HG03575 (cell line): Measurements from ENCODE around the gene CMTM1.
"Not testable (repeated sequence)": the region's sequence is repeated elsewhere in the genome, so short reads cannot be mapped to it uniquely, and the experiment has no call there.

ENCODE experiments used
- ATAC-seq: cut with Tn5 transposase; IDR thresholded peaks from one replicate; pipeline ENCODE4 v1.9.1; 2021; ENCODE audit not compliant: unreplicated experiment, insufficient number of reproducible peaks, low FRiP score; ENCODE audit errors: extremely low read depth

Gene CMTM1

DNA sequence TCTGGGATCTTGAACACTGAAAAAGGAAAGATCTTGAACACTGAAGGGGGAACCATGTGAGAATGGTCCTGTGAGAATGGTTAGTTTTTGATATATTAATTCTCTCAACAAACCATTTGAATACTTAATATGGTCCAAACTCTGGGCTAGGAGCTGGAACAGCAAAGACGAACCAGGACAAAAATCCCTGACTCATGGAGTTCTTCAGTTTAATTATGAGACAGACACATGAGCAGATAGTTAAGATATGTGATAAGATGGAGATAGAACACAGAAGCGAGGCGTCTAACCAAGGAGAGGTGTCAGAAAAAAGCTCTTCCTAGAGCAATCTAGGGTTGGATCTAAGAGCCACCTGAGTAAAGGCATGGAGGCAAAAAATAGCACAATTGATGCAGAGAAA lies 12.2 kb upstream of the CMTM1 start:
- ATAC-seq, result no peak

DNA sequence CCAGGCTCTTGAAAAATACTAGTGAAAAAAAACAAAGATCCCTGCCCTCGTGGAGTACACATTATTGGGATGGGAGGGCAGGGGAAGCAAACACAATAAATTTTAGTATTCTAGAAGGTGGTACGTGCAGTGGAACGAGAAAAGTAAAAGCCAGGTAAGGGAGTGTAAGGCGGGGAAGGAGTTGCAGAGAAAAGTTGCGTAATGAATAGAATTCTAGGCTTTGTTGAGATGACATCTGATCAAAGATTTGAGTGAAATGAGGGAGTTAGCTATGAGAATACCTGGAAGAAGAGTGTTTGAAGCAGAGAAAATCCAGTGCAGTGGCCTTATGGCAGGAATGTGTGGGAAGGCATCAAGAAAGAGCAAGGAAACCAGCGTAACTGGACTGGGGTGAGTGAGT lies 11.7 kb upstream of the CMTM1 start:
- ATAC-seq, result no peak

DNA sequence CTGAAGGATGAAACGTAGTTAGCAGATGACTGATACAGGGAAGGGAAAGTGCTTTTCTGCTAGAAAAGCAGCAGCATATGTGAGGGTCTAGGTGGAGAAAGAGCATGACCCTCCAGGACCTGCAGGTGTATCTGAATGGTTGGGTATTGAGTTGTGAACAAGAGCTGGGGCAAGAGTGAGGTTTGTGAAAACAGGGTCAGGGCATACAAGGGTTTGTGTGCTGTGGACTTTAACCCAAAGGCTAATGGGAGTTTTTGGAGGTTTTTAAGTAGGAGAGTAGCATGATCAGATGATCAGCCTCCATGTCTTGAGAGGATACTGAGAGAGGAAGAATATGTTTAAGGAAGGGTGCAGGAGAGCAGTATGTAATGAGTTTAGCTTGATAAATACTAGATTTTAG lies 6.1 kb upstream of the CMTM1 start:
- no peak for ATAC-seq

DNA sequence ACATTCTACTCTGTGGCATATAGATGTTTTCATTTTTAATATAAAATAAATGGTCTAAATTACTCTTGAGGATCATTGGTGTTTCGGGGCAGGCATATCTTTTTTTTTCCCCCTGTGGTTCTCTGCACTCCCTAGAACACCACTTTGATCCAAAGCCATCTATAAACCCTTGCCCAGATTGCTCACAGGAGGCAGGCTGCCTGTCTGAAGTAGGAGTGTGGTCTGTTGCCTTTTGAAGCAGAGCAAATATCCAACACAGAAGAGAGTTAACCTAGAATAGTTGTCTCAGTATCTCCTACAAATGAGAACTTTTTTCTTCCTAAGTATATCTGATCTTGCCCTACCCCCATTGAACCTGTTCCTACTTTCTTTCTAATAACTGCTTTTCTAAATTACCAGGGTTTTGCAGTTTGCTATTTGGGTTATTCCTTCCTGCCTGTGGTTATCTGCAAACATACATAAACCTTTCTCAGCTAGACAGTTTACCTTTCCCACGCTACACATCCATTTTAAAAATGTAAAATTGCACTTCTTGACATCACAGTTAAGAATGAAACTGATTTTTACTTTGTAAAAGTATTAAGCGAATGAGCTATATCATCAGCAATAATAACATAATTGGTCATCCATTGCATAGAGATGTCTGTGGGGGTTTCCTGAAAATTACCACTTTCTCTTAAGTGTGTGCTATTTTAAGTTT lies 4.7 kb upstream of the CMTM1 start:
- no peak for ATAC-seq

DNA sequence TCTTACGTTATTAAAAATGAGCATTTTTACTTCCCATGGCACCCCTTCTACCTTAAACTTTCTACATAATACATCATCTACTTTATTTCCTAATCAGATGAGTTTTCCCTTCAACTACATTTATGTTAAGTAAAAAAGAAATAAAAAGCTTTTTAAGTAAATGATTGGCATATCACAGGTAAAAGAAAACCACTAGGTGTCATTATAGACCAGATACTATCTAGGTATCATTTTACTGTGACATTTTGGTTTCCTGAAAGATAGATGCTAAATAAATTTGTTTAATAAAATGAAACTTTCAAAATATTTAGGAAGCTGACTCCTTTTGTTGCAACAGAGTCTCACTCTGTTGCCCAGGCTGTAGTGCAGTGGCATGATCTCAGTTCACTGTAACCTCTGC lies 3.8 kb upstream of the CMTM1 start:
- no peak for ATAC-seq

DNA sequence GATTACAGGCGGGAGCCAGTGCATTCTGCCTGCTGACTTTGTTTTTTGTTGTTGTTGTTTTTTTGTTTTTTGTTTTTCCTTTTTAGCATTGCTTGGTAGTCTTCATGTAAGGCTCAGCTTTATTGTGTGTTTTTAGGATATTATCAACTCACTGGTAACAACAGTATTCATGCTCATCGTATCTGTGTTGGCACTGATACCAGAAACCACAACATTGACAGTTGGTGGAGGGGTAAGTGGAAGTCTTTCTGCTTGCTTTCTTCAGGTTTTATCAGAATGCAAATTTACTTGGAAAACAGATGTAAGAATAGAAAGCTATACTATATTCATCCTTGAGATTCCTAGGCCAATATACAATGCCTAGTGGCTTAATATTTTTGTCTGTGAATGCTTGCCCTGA lies 3.3 kb upstream of the CMTM1 start:
- ATAC-seq, result no peak

DNA sequence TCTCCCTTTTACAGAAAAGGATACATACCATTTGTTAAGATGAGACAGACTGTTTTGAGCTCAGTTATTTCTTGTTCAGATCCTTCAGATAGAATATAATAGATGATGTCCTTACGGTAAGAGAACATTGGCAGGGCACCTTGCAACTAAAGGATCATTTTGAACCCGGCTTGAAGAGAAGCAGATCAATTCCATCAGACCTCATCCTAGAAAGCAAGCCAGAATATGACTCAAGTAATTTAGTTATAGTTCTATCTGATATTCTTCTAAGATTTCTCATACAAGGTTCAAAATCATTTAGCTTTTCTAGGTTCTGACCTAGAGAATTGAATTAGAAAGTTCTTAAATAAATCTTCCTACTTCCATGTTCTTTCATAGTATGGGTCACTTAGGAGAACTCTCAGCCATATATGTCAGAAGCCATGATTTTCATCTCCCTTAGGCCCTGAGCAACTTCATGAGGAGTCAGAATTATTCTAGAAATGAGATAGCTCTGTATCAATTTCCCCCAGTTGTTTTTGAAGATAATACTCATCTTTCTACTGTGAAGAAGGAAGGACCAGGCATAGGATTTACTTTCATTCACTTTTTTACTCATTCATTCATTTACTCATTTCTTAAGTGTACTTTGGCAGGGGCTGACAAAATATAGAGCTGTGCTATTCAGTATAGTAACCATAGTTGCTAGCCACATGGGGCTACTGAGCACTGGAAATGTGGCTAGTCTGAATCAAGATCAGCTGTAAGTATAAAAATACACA lies 2.5 kb upstream of the CMTM1 start:
- no peak for ATAC-seq

DNA sequence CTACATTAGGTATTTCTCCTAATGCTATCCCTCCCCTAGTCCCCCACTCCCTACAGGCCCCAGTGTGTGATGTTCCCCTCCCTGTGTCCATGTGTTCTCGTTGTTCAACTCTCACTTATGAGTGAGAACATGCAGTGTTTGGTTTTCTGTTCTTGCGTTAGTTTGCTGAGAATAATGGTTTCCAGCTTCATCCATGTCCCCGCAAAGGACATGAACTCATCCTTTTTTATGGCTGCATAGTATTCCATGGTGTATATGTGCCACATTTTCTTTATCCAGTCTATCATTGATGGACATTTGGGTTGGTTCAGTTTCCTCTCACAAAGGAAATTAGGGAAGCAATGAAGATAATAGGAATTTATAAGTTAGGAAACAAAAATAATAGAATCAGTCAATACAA lies 1.0 kb downstream of the CMTM1 start:
- ATAC-seq, result not testable (repeated sequence)

DNA sequence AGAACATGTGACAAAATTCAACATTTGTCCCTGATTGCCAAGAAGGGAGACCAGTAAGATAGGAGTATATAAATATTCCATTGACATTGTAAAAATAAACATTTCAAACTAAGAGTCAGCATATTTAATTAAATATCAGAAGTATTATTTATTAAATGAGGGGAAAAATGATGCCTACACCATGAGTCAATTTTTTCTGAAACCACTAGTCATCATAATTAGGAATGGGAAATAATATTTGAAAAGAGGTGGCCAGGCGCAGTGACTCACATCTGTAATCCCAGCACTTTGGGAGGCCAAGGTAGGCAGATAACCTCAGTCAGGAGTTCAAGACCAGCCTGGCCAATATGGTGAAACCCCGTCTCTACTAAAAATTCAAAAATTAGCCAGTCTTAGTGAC lies 2.1 kb downstream of the CMTM1 start:
- ATAC-seq, result no peak

DNA sequence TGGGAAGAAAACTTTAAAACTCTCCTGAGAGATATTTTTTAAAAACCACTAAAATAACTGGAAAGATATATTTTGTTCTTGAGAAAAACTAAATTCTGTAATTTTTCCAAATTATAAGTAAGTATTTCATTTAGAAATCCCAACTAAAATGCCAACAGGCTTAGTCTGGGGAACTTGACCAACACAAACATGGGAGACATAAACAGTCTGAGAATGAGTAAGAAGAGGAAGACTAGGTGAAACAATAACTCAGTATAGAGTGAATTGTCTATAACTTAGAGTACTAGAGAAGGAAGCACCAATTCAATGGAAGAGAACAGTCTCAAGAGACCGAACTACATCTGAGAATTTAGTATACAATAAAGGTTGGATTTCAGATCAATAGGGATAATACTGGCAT lies 2.9 kb downstream of the CMTM1 start:
- no peak for ATAC-seq

DNA sequence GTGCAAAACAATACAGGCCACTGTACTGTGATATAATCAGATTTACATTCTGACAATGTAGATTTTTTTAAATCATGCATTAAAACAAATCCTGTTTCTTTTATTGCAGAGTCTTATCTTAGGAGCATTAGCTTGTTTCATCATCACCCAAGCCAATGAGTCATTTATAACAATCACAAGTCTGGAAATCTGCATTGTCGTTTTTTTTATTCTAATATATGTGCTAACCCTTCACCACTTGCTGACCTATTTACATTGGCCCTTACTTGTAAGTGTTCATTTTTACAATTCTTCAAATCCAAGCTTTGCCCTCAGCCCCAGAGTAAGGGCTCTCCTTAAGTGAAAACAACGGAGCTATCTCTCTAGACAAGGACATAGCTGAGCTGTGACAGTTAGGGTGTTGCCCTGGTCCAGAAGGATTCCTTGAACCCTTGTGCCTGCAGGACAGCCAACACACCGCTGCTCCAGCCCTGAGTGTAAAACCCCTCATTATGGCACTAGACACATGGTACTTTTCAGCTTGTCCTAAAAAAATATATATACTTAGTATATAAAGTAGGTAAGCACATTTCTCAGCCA lies 3.7 kb downstream of the CMTM1 start:
- ATAC-seq, result no peak

DNA sequence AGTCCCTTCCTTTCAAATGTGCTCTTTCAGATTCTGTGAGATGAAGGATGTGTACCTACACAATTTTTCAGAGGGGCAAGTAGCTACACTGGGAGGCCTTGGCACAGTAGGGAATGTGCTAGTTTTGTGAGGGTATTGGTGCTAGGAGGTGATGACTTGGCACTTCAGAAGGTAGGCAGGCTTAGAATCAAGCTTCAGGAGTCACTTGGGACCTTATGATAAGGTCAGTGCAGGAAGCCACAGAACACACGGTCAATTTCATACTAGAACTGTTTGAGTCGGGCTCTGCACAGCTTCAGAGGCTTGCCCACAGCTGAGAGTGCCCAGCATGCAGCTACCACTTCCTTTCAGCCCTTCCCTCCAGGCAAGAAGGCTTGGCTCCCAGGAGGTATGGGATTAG lies 6.1 kb downstream of the CMTM1 start:
- ATAC-seq, result no peak

DNA sequence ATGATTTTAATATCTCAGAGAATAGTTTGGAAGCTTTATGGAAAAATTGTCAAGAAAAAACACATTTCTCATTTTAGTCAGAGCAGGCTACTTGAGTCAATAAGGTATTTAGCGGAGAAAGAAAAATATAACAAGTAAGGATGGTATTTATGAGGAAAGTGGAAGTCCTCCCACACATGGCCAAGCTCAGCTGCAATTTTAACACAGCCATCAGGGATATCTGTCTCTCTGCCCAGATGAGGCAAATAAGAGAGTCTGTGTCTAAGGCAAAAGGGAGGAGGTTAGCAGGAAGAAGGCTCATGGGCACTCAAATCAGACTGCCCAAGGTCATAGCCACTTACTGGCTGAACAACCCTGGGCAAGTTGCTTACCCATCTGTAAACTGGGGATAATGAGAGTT lies 7.8 kb downstream of the CMTM1 start:
- no peak for ATAC-seq

DNA sequence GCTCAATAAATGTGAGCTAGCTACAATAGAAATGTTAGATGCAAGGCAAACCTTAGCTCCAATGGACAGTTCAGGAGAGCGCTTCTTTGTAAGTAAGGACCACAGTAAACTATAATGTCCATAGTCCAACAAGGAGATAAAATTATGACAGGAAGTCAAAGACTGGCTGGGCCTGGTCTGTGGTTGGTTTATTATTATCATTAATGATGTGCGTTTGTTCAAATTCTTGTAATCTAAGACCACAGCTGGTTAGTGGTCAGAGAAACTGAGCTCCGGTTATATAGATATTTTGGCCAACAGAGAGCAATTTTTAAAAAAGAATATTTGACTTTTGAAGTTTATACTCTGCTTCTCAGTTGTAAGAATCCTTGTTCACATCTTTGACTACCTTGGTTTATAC lies 8.3 kb downstream of the CMTM1 start:
- ATAC-seq, result no peak

DNA sequence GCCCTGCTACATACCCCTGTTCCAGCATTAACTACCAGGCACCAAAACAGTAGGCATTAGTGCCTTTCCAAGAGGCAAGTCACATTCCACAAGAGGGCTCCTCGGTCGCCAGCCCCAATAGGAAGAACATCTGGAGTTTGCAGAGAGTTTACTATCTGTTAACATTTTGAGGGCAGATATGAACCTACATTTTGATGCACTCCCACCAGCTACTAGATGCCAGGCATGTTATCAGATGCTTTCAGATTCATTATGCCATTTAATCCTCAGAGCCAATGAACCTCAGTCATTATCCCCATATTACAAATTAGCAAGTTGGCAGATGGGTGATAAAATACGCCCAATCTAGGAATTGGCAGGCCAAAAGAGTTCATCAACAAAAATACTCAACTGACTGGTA lies 8.8 kb downstream of the CMTM1 start:
- ATAC-seq, result no peak

DNA sequence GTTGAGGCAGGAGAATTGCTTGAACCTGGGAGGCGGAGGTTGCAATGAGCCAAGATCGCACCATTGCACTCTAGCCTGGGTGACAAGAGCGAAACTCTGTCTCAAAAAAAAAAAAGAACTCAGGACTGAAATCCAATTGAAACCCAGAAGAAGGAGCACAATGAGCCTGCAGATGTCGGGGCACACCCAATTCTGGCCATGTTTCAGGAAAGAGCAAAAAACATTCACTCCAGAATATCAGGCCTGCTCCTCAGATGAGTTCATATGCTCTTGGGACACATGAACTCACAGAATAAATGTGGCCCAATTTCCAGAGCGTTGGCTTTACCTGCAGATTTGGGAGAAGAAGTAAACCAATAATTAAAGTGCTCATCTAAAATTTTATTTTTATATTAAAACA lies 10.1 kb downstream of the CMTM1 start:
- no peak for ATAC-seq

DNA sequence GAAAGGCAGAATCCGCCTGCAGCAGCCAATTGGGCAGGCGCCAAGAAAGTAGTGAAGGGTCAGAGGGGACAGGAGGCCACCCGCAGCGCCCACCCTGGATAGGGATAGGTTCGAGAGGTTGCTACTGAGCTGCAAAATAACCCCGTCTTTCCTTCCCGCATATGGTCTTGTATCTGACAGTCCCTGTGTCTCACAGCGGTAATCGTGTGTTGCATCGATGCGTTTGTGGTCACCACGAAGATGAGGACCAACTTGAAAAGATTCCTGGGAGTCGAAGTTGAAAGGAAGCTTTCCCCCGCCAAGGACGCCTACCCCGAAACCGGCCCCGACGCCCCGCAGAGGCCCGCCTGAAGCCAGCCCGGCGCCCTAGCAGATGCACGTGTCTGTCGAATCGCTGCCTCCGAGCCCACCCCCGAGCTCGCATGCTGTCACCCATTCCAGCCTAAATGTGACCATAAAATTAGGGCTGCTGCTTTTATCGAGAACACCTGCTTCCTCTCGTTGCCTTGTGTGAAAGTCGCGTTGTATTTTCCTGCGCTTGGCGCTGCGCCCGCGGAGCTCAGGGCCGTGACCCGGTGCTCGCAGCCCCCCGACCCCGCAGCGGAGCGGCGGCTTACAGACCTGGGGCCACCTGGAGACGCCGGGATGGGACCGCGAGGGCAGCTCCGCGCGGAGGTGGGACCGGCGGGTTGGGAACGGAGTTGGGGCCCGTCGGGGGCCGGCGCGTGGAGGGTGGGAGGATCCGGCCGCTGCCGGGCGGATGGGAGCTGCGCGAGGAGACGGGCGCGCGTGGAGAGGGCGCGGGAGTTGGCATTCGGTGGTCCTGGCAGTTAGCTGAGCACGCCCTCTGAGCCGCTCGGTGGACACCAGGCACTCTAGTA lies 12.7 kb downstream of the CMTM1 start, which contains the start of gene CMTM2:
Gene CMTM2 (plus strand): TSS at position 813 of the 881 bp plus-strand sequence. CDS start 145 bp downstream, outside the sequence.
- no peak for ATAC-seq

DNA sequence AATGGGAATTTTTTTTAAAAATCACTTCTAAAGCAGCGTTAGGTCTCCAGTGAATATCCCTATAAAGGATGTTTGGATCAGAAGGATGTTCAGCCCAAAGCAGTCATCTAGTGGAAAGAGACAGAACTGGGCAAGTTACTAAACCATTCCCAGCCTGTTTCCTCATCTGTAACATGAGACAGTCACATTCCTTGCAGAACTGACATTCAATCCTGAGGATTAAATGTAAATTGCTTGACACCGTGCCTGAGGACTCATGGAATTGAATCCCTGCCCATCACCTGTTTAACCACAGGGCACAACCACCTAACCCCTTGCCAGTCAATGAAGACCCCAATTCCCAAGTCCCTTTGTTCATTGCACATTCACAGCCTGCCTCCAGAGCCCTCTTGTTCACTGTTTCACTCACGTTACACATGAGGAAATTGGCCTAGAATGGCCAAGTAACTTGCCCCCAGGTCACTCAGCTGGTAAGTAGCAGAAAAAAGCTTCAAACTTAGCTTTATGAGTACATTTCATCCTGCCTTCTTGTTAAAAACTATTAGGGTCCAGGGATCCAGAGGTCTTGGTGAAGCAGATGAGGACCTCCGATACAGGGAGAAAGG lies 14.5 kb downstream of the CMTM1 start:
- no peak for ATAC-seq
